ENCODE results near the gene PARS2. TPM values are rescaled to one million over a fixed set of nuclear protein-coding genes. Genes with fewer than 3 reads are reported as not detected.
A peak's percentile ranks its signal among the peaks of the same experiment; 100 is the strongest.

Gene PARS2
- total RNA-seq, 6 experiments from 2014 or later = 3.2 to 5.4 (median 4.0) TPM

DNA sequence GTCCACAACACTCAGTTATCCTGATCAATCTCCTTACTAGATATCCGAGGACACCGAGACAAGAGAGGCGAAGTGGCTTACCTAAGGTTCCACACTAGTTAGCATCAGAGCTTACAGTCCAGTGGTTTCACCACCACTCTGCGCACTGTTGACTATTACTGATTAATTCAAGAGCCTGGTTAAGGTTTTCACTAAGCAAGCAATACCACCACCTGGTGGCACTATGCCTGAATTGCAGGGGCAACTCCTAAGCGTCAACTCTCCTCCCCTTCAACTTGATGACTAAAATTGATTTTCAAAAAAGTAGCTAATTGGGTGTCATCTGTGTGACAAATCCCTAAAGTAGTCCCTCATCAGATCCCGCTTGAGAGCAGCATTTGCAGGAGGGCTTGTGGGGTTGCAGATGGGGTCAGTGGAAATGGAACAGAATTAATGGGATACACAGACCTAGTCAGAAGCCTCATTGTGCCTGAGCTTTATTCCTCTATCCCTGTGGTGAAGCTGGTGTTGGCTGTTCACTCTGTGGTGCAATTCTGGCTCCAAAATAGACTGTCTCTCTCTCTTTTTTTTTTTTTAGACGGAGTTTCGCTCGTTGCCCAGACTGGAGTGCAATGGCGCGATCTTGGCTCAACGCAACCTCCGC, 27.7 kb upstream of the PARS2 start:
- Histone ChIP-seq H3K27ac (no peak overlapping the region), H3K4me1 (peaks cover 0 to 12% (median 0%) of the 10 kb centered on the region in 4 donors), H3K9me3 (no peaks in the 10 kb centered on the region), H3K4me3 (no peak overlapping the region), H3K36me3 (no peaks in the 10 kb centered on the region), H3K27me3 (no peaks in the 10 kb centered on the region)
- DNase-seq = no peak
- no peak for ATAC-seq
- intact Hi-C loops (cut with DNase I) = no loop called here
- TF ChIP-seq POLR2A (IDR thresholded peaks at IDR 0.05) = no peak
- TF ChIP-seq, protein P1, sequence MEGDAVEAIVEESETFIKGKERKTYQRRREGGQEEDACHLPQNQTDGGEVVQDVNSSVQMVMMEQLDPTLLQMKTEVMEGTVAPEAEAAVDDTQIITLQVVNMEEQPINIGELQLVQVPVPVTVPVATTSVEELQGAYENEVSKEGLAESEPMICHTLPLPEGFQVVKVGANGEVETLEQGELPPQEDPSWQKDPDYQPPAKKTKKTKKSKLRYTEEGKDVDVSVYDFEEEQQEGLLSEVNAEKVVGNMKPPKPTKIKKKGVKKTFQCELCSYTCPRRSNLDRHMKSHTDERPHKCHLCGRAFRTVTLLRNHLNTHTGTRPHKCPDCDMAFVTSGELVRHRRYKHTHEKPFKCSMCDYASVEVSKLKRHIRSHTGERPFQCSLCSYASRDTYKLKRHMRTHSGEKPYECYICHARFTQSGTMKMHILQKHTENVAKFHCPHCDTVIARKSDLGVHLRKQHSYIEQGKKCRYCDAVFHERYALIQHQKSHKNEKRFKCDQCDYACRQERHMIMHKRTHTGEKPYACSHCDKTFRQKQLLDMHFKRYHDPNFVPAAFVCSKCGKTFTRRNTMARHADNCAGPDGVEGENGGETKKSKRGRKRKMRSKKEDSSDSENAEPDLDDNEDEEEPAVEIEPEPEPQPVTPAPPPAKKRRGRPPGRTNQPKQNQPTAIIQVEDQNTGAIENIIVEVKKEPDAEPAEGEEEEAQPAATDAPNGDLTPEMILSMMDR (IDR thresholded peaks at IDR 0.05) = peak; percentile 32 to 61 (median 44)
- whole genome bisulfite sequencing (ENCODE audit: insufficient coverage, low coverage, low lambda C conversion rate, missing lambda C conversion rate) = 100% methylated on average over 4 of the region's 13 CpGs

DNA sequence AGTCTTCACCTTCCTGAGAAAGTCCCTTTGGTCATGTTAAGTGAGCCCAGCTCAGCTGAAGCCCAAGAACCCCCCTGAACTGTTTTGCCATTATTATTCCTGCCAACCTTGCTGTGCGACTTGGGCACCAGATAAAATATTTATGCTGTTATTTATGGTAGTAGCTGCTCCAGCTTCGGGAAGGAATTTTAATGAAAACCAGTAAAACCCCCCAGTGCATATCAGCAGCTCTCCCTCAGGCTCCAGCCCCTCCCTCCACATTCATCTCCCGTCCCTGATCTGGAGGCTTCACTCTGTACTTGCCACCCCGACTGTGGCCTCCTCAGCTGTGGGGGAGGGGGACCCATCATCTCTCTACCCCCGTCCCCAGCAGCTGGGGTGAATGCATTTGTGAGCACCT, 24.1 kb upstream of the PARS2 start:
- 74% methylated on average over 5 of the region's 5 CpGs for whole genome bisulfite sequencing (ENCODE audit: insufficient coverage, low coverage, low lambda C conversion rate, missing lambda C conversion rate)
- H3K36me3 ChIP-seq = no peaks in the 10 kb centered on the region
- intact Hi-C loops (cut with DNase I) = no loop called here
- TF ChIP-seq, protein P1 (IDR thresholded peaks at IDR 0.05) = no peak
- TF ChIP-seq POLR2A (IDR thresholded peaks at IDR 0.05) = no peak
- no peaks in the 10 kb centered on the region for H3K27me3 ChIP-seq
- H3K4me1 ChIP-seq = no peaks in the 10 kb centered on the region
- DNase-seq (no peak), ATAC-seq (no peak)
- no peak overlapping the region for H3K27ac ChIP-seq
- no peak overlapping the region for H3K4me3 ChIP-seq
- no peaks in the 10 kb centered on the region for H3K9me3 ChIP-seq

DNA sequence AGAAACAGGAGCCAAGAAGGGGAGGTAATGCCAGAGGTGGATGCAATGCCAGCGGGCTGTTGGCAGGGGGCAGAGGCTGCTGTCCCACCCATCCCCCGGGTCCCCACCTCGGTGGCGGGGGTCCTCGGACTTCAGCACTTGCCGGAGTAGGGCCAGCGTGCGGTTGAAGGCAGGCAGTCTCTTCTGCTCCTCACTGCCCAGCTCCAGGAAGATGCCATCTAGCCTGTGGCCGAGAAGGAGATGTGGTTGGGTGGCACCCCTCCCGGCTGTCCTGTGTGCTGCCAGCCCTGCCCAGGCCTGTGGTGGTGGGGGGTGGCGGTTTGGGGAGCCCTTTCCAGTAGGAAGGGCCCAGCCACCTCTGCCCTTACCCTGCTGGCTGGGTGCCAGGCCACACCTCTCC, 23.3 kb upstream of the PARS2 start:
- no peak for TF ChIP-seq POLR2A (IDR thresholded peaks at IDR 0.05)
- TF ChIP-seq, protein P1 (IDR thresholded peaks at IDR 0.05) = no peak
- H3K4me3 ChIP-seq = no peak overlapping the region
- no peaks in the 10 kb centered on the region for H3K4me1 ChIP-seq
- ATAC-seq (no peak), DNase-seq (no peak)
- 88% methylated on average over 9 of the region's 11 CpGs for WGBS (ENCODE audit: insufficient coverage, low coverage, low lambda C conversion rate, missing lambda C conversion rate)
- H3K27ac ChIP-seq = no peak overlapping the region
- no peaks in the 10 kb centered on the region for H3K27me3 ChIP-seq
- H3K9me3 ChIP-seq = no peaks in the 10 kb centered on the region
- H3K36me3 ChIP-seq = no peaks in the 10 kb centered on the region
- intact Hi-C loops (cut with DNase I) = no loop called here

DNA sequence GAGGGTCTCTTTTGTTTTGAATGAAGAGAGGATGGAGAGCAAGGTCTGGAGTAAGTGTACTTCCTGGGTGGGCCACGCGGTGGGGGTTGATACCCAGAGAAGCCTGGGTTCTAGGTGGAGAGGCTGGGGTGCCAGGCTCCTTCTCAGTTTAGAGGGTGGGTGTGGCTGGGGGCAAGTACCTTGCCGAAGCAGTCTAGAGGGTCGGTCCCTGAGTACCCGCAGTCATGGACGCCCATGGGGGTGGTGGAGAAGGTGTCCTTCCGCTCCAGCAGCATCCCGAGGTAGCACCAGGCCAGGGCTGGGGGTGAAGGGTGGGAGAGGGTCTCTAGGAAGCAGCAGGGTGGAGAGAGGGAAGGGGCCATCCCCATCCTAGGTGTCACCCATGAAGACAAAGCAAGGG, 22.5 kb upstream of the PARS2 start:
- DNase-seq (no peak), ATAC-seq (no peak)
- no peaks in the 10 kb centered on the region for H3K36me3 ChIP-seq
- no peak overlapping the region for H3K27ac ChIP-seq
- intact Hi-C loops (cut with DNase I) = no loop called here
- H3K4me1 ChIP-seq = no peaks in the 10 kb centered on the region
- no peaks in the 10 kb centered on the region for H3K27me3 ChIP-seq
- WGBS (ENCODE audit: insufficient coverage, low coverage, low lambda C conversion rate, missing lambda C conversion rate) = 99% methylated on average over 7 of the region's 8 CpGs
- H3K4me3 ChIP-seq = no peak overlapping the region
- TF ChIP-seq, protein P1 (IDR thresholded peaks at IDR 0.05) = no peak
- TF ChIP-seq POLR2A (IDR thresholded peaks at IDR 0.05) = no peak
- no peaks in the 10 kb centered on the region for H3K9me3 ChIP-seq

Data from right lobe of liver (tissue), 6 donors.